Gastroesophageal sphincter (tissue), 3 donors: Measurements from ENCODE around the gene RYR3.

Source experiments
- CTCF ChIP-seq, 4 experiments: fragments of 200-600 bp in 2 of 4; fragments of 450-650 bp in 2 of 4; sonication (generic) in 1 of 4; IDR thresholded peaks; one replicate each; pipeline ENCODE4 v1.5.1; 2017 to 2019; ENCODE audit warnings: antibody characterized with exemption in 4 of 4, mild to moderate bottlenecking in 2 of 4, moderate library complexity in 2 of 4
- POLR2A ChIP-seq, 2 donors: fragments of 450-650 bp; IDR thresholded peaks; one replicate each; pipeline ENCODE4 v1.6.1; 2017; ENCODE audit warnings: antibody characterized with exemption in 2 of 2, mild to moderate bottlenecking in 2 of 2, moderate library complexity in 1 of 2
- POLR2AphosphoS5 ChIP-seq: sonication (generic); formaldehyde crosslinking; IDR thresholded peaks from one replicate; pipeline ENCODE4 v1.6.1; 2017; ENCODE audit warnings: antibody characterized with exemption

- TF ChIP-seq POLR2A (IDR thresholded peaks at IDR 0.05) (no peak), CTCF (IDR thresholded peaks at IDR 0.05) (no peak), POLR2AphosphoS5 (no peak)
Measured at GRCh38 chr15:33430577-33430976, 119.8 kb downstream of the RYR3 start.
